Immature natural killer cell (primary cell): ENCODE data around the gene TBXA2R. TPM values are rescaled to one million over a fixed set of nuclear protein-coding genes. Genes with fewer than 3 reads are reported as not detected.
"Not testable (repeated sequence)": the region's sequence is repeated elsewhere in the genome, so short reads cannot be mapped to it uniquely, and the experiment has no call there.

ENCODE experiments used
- DNase-seq, 3 donors: peaks; one replicate each; pipeline ENCODE4 v3.0.0; 2022; ENCODE audit warnings: mixed read lengths in 1 of 3
- H3K27ac Mint-ChIP-seq, 6 donors: one replicate each; pipeline ENCODE4 v1.8.0; 2020; ENCODE audit warnings: mixed read lengths in 6 of 6, mild to moderate bottlenecking in 5 of 6, inconsistent platforms in 4 of 6, moderate library complexity in 3 of 6
- H3K27me3 Mint-ChIP-seq, 3 donors: one replicate each; pipeline ENCODE4 v1.8.0; 2020 to 2021; ENCODE audit warnings: low read depth in 3 of 3, mild to moderate bottlenecking in 3 of 3, mixed read lengths in 3 of 3, moderate library complexity in 3 of 3, inconsistent platforms in 1 of 3
- H3K36me3 Mint-ChIP-seq, 3 donors: one replicate each; pipeline ENCODE4 v1.8.0; 2020; ENCODE audit warnings: mixed read lengths in 3 of 3, inconsistent platforms in 2 of 3, mild to moderate bottlenecking in 2 of 3
- H3K4me1 Mint-ChIP-seq, 2 donors: one replicate each; pipeline ENCODE4 v1.8.0; 2020; ENCODE audit warnings: inconsistent platforms in 2 of 2, mild to moderate bottlenecking in 2 of 2, mixed read lengths in 2 of 2, moderate library complexity in 1 of 2
- H3K4me3 Mint-ChIP-seq, 5 donors: one replicate each; pipeline ENCODE4 v1.8.0; 2020; ENCODE audit warnings: mild to moderate bottlenecking in 5 of 5, mixed read lengths in 5 of 5, inconsistent platforms in 3 of 5, moderate library complexity in 3 of 5
- H3K9me3 Mint-ChIP-seq, 6 donors: one replicate each; pipeline ENCODE4 v1.8.0; 2020; ENCODE audit warnings: mild to moderate bottlenecking in 6 of 6, mixed read lengths in 6 of 6, inconsistent platforms in 4 of 6, moderate library complexity in 3 of 6
- polyA plus RNA-seq, 3 donors: library from polyadenylated mRNA; unstranded; fragments of 300-500 nt; fragmentation: Illumina TruSeq; gene quantifications; one replicate each; pipeline ENCODE4 v1.2.3, GENCODE V29; 2021

Gene TBXA2R
- polyA plus RNA-seq, 3 donors from 2014 or later, result 3.1 to 9.5 (median 3.1) TPM

GRCh38 chr19:3595521-3596061 is 11.1 kb downstream of the TBXA2R start:
- H3K27ac Mint-ChIP-seq, result no peak overlapping the region
- H3K4me1 Mint-ChIP-seq, result no peaks in the 10 kb centered on the region
- no peaks in the 10 kb centered on the region for H3K27me3 Mint-ChIP-seq
- H3K9me3 Mint-ChIP-seq, result no peaks in the 10 kb centered on the region
- H3K4me3 Mint-ChIP-seq, result no peak overlapping the region
- H3K36me3 Mint-ChIP-seq, result no peaks in the 10 kb centered on the region
- no peak for DNase-seq

DNA sequence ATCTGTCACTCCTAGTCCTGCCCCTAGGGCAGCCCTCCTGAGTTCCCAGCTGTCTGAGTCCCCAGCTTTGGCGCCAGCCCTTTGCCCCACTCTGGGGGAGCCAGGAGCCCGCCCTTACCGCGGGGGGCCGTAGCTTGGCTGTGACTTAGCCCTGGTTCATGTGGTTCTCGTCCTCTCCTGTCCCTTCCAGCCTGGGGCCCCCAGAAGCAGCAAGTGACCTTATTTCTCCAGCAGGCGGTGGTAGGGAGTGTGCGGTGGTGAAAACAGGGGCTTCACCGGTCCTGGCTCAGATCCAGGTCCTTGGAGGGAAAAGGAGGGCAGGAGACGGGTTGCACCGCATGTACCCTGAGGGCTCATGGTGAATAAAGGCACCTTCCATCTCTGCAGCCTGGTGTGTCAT is 13.5 kb downstream of the TBXA2R start:
- no peak for DNase-seq
- H3K27me3 Mint-ChIP-seq, result no peaks in the 10 kb centered on the region
- no peaks in the 10 kb centered on the region for H3K4me1 Mint-ChIP-seq
- no peak overlapping the region for H3K27ac Mint-ChIP-seq
- no peaks in the 10 kb centered on the region for H3K9me3 Mint-ChIP-seq
- no peaks in the 10 kb centered on the region for H3K36me3 Mint-ChIP-seq
- no peak overlapping the region for H3K4me3 Mint-ChIP-seq

GRCh38 chr19:3591876-3592613 is 14.6 kb downstream of the TBXA2R start:
- no peak overlapping the region for H3K27ac Mint-ChIP-seq
- no peaks in the 10 kb centered on the region for H3K36me3 Mint-ChIP-seq
- H3K4me3 Mint-ChIP-seq, result no peak overlapping the region
- DNase-seq, result no peak
- H3K9me3 Mint-ChIP-seq, result no peaks in the 10 kb centered on the region
- no peaks in the 10 kb centered on the region for H3K4me1 Mint-ChIP-seq
- H3K27me3 Mint-ChIP-seq, result no peaks in the 10 kb centered on the region

DNA sequence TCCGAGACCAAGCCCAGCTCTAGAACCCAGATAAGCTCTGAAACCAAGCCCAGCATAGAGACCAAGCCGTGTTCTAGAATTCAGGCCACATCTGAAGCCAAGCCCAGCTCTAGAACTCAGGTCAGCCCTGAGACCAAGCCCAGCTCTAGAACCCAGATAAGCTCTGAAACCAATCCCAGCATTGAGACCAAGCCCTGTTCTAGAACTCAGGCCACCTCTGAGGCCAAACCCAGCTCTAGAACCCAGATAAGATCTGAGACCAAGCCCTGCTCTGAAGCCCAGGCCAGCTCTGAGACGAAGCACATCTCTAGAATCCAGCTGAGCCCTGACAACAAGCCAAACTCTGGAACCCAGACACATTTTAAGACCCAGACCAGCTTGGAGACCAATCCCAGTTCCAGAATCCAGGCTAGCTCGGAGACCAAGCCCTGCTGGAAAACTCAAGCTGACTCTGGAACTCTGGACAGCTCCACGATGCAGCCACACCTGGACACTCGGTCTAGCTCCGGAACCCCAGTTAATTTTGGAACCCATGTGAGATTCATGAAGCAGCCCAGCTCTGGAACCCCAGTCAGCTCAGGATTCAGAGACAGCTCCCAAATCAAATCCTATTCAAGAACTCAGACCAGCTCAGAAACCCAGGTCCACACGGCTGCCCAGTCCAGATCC is 15.6 kb downstream of the TBXA2R start:
- peaks cover 0 to 2% of the 10 kb centered on the region in 2 donors for H3K4me1 Mint-ChIP-seq
- H3K36me3 Mint-ChIP-seq, result no peaks in the 10 kb centered on the region

DNA sequence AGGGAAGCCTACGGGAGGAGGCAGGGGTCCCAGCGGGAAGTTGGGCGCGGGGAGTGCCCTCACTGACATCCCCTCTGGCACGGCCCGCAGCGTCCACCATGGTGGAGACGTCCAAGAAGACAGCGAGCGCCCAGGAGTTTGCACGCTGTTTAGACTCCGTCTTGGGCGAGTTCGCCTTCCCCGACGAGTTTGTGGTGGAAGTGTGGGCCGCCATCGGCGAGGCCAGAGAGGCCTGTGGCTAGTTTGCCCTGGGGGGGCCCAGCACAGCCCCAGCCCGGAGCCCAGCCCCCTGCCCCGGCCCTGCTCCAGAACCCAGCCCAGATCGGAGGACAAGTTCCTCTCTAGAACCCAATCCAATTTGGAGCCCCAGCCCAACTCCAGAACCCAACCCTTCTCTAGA is 16.7 kb downstream of the TBXA2R start:
- Mint-ChIP-seq H3K27me3 (peaks cover 0 to 2% (median 1%) of the 10 kb centered on the region in 3 donors), H3K4me3 (no peak overlapping the region), H3K4me1 (peaks cover 0 to 2% of the 10 kb centered on the region in 2 donors), H3K9me3 (no peaks in the 10 kb centered on the region), H3K36me3 (no peaks in the 10 kb centered on the region), H3K27ac (no peak overlapping the region)
- DNase-seq, result no peak

More for the DNA sequence above, 15.6 kb downstream of the TBXA2R start:
- Mint-ChIP-seq H3K4me3 (no peak overlapping the region), H3K27me3 (peaks cover 0 to 2% (median 1%) of the 10 kb centered on the region in 3 donors), H3K27ac (peak overlapping the region in 1 of 6 donors; percentile 19), H3K9me3 (no peaks in the 10 kb centered on the region)
- no peak for DNase-seq

DNA sequence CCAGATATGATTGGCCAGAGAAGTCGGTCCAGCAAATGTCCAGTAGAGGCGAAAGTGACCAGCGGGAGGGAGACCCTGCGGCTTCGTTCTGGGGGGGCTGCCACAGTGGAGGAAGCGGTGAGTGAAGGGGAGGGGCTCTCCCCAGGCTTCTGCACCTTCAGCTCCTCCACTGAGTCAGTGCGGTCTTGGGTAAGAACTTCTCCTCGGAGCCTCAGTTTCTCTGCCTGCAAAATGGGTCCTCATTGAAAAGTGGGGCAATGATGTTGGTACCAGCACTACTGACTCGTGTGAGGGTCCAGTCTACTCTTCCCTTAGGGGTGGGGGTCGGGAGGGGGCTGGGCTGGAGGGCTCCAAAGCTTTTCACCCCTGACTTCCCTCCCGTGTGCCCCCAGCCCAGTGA is 17.2 kb downstream of the TBXA2R start:
- H3K27me3 Mint-ChIP-seq, result peaks cover 0 to 2% (median 1%) of the 10 kb centered on the region in 3 donors
- no peak for DNase-seq
- no peak overlapping the region for H3K4me3 Mint-ChIP-seq
- H3K4me1 Mint-ChIP-seq, result peaks cover 0 to 2% of the 10 kb centered on the region in 2 donors
- H3K36me3 Mint-ChIP-seq, result no peaks in the 10 kb centered on the region
- no peaks in the 10 kb centered on the region for H3K9me3 Mint-ChIP-seq
- no peak overlapping the region for H3K27ac Mint-ChIP-seq

GRCh38 chr19:3586707-3587346 is 19.8 kb downstream of the TBXA2R start:
- Mint-ChIP-seq H3K4me3 (no peak overlapping the region), H3K27ac (no peak overlapping the region), H3K9me3 (no peaks in the 10 kb centered on the region), H3K27me3 (peaks cover 1 to 2% (median 2%) of the 10 kb centered on the region in 3 donors), H3K36me3 (no peaks in the 10 kb centered on the region), H3K4me1 (peaks cover 0 to 2% of the 10 kb centered on the region in 2 donors)
- no peak for DNase-seq

DNA sequence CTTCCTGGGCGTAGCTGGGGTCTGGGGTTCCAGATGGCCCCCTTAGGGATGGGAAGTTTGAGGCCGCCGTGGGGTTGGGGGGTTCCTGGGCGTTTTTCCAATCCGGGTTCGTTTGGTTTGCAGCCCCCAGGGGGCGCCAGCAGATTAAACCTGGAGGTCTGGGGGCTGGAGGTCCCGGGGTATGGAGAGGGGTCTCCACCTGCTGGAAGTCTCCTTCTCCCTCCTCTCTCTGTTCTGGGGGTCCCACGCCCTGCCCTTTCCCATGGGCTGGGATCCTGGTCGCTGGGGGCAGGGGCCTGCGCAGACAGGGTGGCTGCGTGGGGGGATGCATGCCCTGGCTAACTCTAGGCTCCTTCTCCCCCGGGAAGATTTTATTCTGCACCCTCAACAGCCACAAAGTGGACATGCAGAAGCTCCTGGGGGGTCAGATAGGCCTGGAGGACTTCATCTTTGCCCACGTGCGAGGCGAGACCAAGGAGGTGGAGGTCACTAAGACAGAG is 20.5 kb downstream of the TBXA2R start:
- peak; percentile 31 to 43 (median 42) for DNase-seq
- Mint-ChIP-seq H3K4me1 (peaks cover 0 to 2% of the 10 kb centered on the region in 2 donors), H3K36me3 (no peaks in the 10 kb centered on the region), H3K9me3 (no peaks in the 10 kb centered on the region), H3K27me3 (peaks cover 1 to 2% (median 2%) of the 10 kb centered on the region in 3 donors), H3K27ac (no peak overlapping the region), H3K4me3 (peak overlapping the region in 4 of 5 donors; percentile 10 to 51 (median 44))

GRCh38 chr19:3585301-3586126 is 21.2 kb downstream of the TBXA2R start, which contains the start of gene GIPC3:
Gene GIPC3, plus strand, starts transcription at chr19:3585478. Its CDS starts 120 bp downstream, at chr19:3585598.
- no peak for DNase-seq
- H3K4me3 Mint-ChIP-seq, result peak within 1 kb of the TSS; percentile 10 to 51 (median 44)
- H3K27me3 Mint-ChIP-seq, result peaks cover 1 to 2% (median 2%) of the 10 kb centered on the region in 3 donors
- H3K4me1 Mint-ChIP-seq, result peaks cover 0 to 2% of the 10 kb centered on the region in 2 donors
- no peaks in the 10 kb centered on the region for H3K9me3 Mint-ChIP-seq
- H3K36me3 Mint-ChIP-seq, result no peaks in the 10 kb centered on the region
- no peak within 1 kb of the TSS for H3K27ac Mint-ChIP-seq

GRCh38 chr19:3584036-3584802 is 22.5 kb downstream of the TBXA2R start:
- H3K4me3 Mint-ChIP-seq, result peak overlapping the region in 1 of 5 donors; percentile 23
- DNase-seq, H3K27ac Mint-ChIP-seq, H3K36me3 Mint-ChIP-seq, H3K4me1 Mint-ChIP-seq, H3K9me3 Mint-ChIP-seq, H3K27me3 Mint-ChIP-seq: not testable (repeated sequence)

- not testable (repeated sequence) for H3K4me1 Mint-ChIP-seq, H3K9me3 Mint-ChIP-seq, H3K4me3 Mint-ChIP-seq, H3K27ac Mint-ChIP-seq, DNase-seq, H3K36me3 Mint-ChIP-seq, H3K27me3 Mint-ChIP-seq
Observed at GRCh38 chr19:3581792-3582191, 24.9 kb downstream of the TBXA2R start.

GRCh38 chr19:3580156-3580934 is 26.3 kb downstream of the TBXA2R start:
- Mint-ChIP-seq H3K9me3 (no peaks in the 10 kb centered on the region), H3K4me3 (no peak overlapping the region), H3K27me3 (peaks cover 0 to 2% (median 0%) of the 10 kb centered on the region in 3 donors), H3K27ac (no peak overlapping the region), H3K4me1 (peaks cover 0 to 1% of the 10 kb centered on the region in 2 donors), H3K36me3 (peaks cover 0 to 2% (median 0%) of the 10 kb centered on the region in 3 donors)
- DNase-seq, result no peak
